Panc1 (cell line): ENCODE results near the gene TFAP2B. TPM values are rescaled to one million over a fixed set of nuclear protein-coding genes. Genes with fewer than 3 reads are reported as not detected.

Source experiments
- ATAC-seq: fragments of 200-7000 bp; cut with Tn5 transposase; 2 replicates; pipeline ENCODE4 v1.9.1; 2020; ENCODE audit warnings: mild to moderate bottlenecking, moderate library complexity
- BruUV-seq: library from RNA; stranded (reverse); fragments of 400-500 nt; replicated peaks from 2 replicates; lab custom pipeline; 2021; lab: Mats Ljungman, UMichigan
- CTCF ChIA-PET: fragments of 300-600 bp; sonication (Branson Sonifier 250); formaldehyde crosslinking; loops from one replicate; lab custom pipeline; 2022; ENCODE audit warnings: antibody characterized with exemption; lab: Charles Lee
- POLR2A ChIA-PET: fragments of 300-600 bp; sonication (Branson Sonifier 250); formaldehyde crosslinking; loops from one replicate; lab custom pipeline; 2022; ENCODE audit warnings: antibody characterized with exemption; lab: Charles Lee
- DNase-seq: peaks from one replicate; pipeline ENCODE4 v3.0.0-alpha.2; 2010; ENCODE audit warnings: low read depth, low spot score
- H3K27ac ChIP-seq: 2 replicates; pipeline ENCODE4 v1.5.1; 2011; ENCODE audit warnings: mild to moderate bottlenecking, low read length, inconsistent platforms
- H3K27me3 ChIP-seq: fragments of 200-500 bp; sonication (Bioruptor generic); 2 replicates; pipeline ENCODE4 v1.6.0; 2014; ENCODE audit warnings: low read length, inconsistent platforms; ENCODE audit not compliant: control insufficient read depth, insufficient read depth
- H3K36me3 ChIP-seq: fragments of 200-500 bp; sonication (Bioruptor generic); 2 replicates; pipeline ENCODE4 v1.5.1; 2014; ENCODE audit warnings: inconsistent platforms, mild to moderate bottlenecking, low read length, moderate library complexity; ENCODE audit not compliant: control insufficient read depth, insufficient read depth
- H3K4me1 ChIP-seq: 2 replicates; pipeline ENCODE4 v1.5.1; 2011; ENCODE audit warnings: inconsistent platforms, mild to moderate bottlenecking, low read length, moderate library complexity; ENCODE audit not compliant: control insufficient read depth, insufficient read depth
- H3K4me3 ChIP-seq, 2 experiments: 2 replicates each; pipeline ENCODE4 v1.5.1; 2011 to 2012; ENCODE audit warnings: low read depth in 2 of 2, low read length in 2 of 2, mild to moderate bottlenecking in 2 of 2, inconsistent platforms in 1 of 2, moderate library complexity in 1 of 2
- H3K9me3 ChIP-seq: fragments of 200-500 bp; sonication (Bioruptor generic); 2 replicates; pipeline ENCODE4 v1.5.1; 2014; ENCODE audit warnings: low read depth, mild to moderate bottlenecking, inconsistent platforms, low read length, moderate library complexity; ENCODE audit not compliant: control insufficient read depth, insufficient read depth
- CTCF ChIP-seq: fragments of 450-650 bp; IDR thresholded peaks from 2 replicates; pipeline ENCODE4 v1.5.1; 2017; ENCODE audit warnings: mild to moderate bottlenecking
- POLR2AphosphoS5 ChIP-seq: IDR thresholded peaks from 2 replicates; pipeline ENCODE4 v1.6.1; 2012; ENCODE audit warnings: mild to moderate bottlenecking, low read depth, low read length, moderate library complexity
- REST ChIP-seq, 2 experiments: IDR thresholded peaks; 2 replicates each; pipeline ENCODE4 v1.6.1; 2011 to 2012; ENCODE audit warnings: low read depth in 2 of 2, control low read depth in 1 of 2, low read length in 1 of 2, mild to moderate bottlenecking in 1 of 2, moderate library complexity in 1 of 2; ENCODE audit not compliant: insufficient read depth in 1 of 2
- SIN3A ChIP-seq: IDR thresholded peaks from 2 replicates; pipeline ENCODE4 v1.6.1; 2012; ENCODE audit warnings: low read depth, mild to moderate bottlenecking, low read length, moderate library complexity, borderline replicate concordance; ENCODE audit not compliant: insufficient read depth
- TCF7L2 ChIP-seq: IDR thresholded peaks from 2 replicates; pipeline ENCODE4 v1.6.1; 2011; ENCODE audit warnings: mild to moderate bottlenecking, low read depth, low read length, inconsistent platforms
- in situ Hi-C: cut with HindIII; loops from 2 replicates; pipeline ENCODE4 v1.10.0; 2016; ENCODE audit warnings: low sequenced_read_pairs, low pct_unique_long_range_greater_than_20kb
- intact Hi-C: fragments of 100-400 bp; cut with micrococcal nuclease; formaldehyde crosslinking; loops from one replicate; pipeline ENCODE4 v1.10.0; 2022; ENCODE audit not compliant: unreplicated experiment
- total RNA-seq: library from RNA; stranded (reverse); gene quantifications from one replicate; pipeline ENCODE4 v1.2.1, GENCODE V29; 2021; ENCODE audit not compliant: unreplicated experiment

The TFAP2B gene
- total RNA-seq, 1 experiment from 2014 or later: not detected

GRCh38 chr6:50780382-50780781 is 38.3 kb upstream of the TFAP2B start:
- CTCF ChIA-PET: no interaction called here
- no peak for ATAC-seq
- Histone ChIP-seq H3K27me3 (no peaks in the 10 kb centered on the region), H3K9me3 (no peaks in the 10 kb centered on the region), H3K4me3 (no peak overlapping the region), H3K36me3 (no peaks in the 10 kb centered on the region), H3K27ac (no peak overlapping the region), H3K4me1 (no peaks in the 10 kb centered on the region)
- intact Hi-C loops: no loop called here
- POLR2A ChIA-PET: no interaction called here
- no TSS peak for BruUV-seq
- DNase-seq: no peak
- in situ Hi-C loops: no loop called here
- TF ChIP-seq SIN3A: no peak
- no peak for TF ChIP-seq POLR2AphosphoS5
- no peak for TF ChIP-seq REST (IDR thresholded peaks at IDR 0.05; ENCODE audit: insufficient read depth in 1 of 2, low read depth in 2 of 2, low read length in 1 of 2)
- TF ChIP-seq TCF7L2: no peak
- no peak for TF ChIP-seq CTCF

- Histone ChIP-seq H3K27me3 (no peaks in the 10 kb centered on the region), H3K4me1 (no peaks in the 10 kb centered on the region), H3K36me3 (no peaks in the 10 kb centered on the region), H3K9me3 (no peaks in the 10 kb centered on the region), H3K27ac (no peak overlapping the region), H3K4me3 (no peak overlapping the region)
- ChIA-PET CTCF (no interaction called here), POLR2A (no interaction called here)
- intact Hi-C loops (no loop called here), in situ Hi-C loops (no loop called here)
- no peak for DNase-seq
- no peak for ATAC-seq
- no peak for TF ChIP-seq CTCF
- TF ChIP-seq TCF7L2: no peak
- no peak for TF ChIP-seq POLR2AphosphoS5
- no peak for TF ChIP-seq REST (IDR thresholded peaks at IDR 0.05; ENCODE audit: insufficient read depth in 1 of 2, low read depth in 2 of 2, low read length in 1 of 2)
- no TSS peak for BruUV-seq
Observed at GRCh38 chr6:50785921-50786320, 32.8 kb upstream of the TFAP2B start.
